K562 (cell line): ENCODE results near the gene MED20. TPM values are rescaled to one million over a fixed set of nuclear protein-coding genes. Genes with fewer than 3 reads are reported as not detected.

Experiments used
- E2F4 ChIP-seq: sonication (generic); formaldehyde crosslinking; IDR thresholded peaks from 2 replicates; pipeline ENCODE4 v1.8.0; 2022; ENCODE audit warnings: mild to moderate bottlenecking, low read depth, missing genetic modification reagents
- ETV6 ChIP-seq, 3 experiments: fragments of 150-350 bp in 1 of 3; sonication (generic) in 1 of 3; formaldehyde crosslinking in 1 of 3; IDR thresholded peaks; 2 replicates each; pipeline versions ENCODE4 v1.6.1 to v1.8.0; 2014 to 2022; ENCODE audit warnings: borderline replicate concordance in 2 of 3, low read depth in 2 of 3, antibody characterized with exemption in 1 of 3, low read length in 1 of 3, mild to moderate bottlenecking in 1 of 3, missing genetic modification reagents in 1 of 3
- FIP1L1 ChIP-seq: fragments of 200-400 bp; formaldehyde crosslinking; IDR thresholded peaks from 2 replicates; pipeline ENCODE4 v1.6.1; 2018; ENCODE audit warnings: mild to moderate bottlenecking, low read depth, low read length; ENCODE audit not compliant: poor library complexity, severe bottlenecking
- GABPA ChIP-seq: fragments of 200-800 bp; sonication (Bioruptor generic); conservative IDR thresholded peaks from 2 replicates; pipeline ENCODE4 v1.6.1; 2016; ENCODE audit warnings: low read depth, missing genetic modification characterization, missing compliant biosample characterization
- GATAD2B ChIP-seq: fragments of 450-650 bp; IDR thresholded peaks from 2 replicates; pipeline ENCODE4 v1.6.1; 2017; ENCODE audit warnings: mild to moderate bottlenecking, borderline replicate concordance
- L3MBTL2 ChIP-seq: fragments of 450-650 bp; IDR thresholded peaks from 2 replicates; pipeline ENCODE4 v1.6.1; 2016; ENCODE audit warnings: mild to moderate bottlenecking, moderate library complexity
- MNT ChIP-seq, 2 experiments: fragments of 450-650 bp; conservative IDR thresholded peaks; 2 replicates each; pipeline ENCODE4 v1.6.1; 2017; ENCODE audit warnings: mild to moderate bottlenecking in 2 of 2, moderate library complexity in 2 of 2
- NFXL1 ChIP-seq: fragments of 450-650 bp; formaldehyde crosslinking; IDR thresholded peaks from 2 replicates; pipeline ENCODE4 v1.4.0; 2021; ENCODE audit warnings: mild to moderate bottlenecking
- NFYB ChIP-seq: IDR thresholded peaks from 2 replicates; pipeline ENCODE4 v1.6.1; 2011; ENCODE audit warnings: mild to moderate bottlenecking, moderate library complexity; ENCODE audit not compliant: insufficient read length; ENCODE audit errors: extremely low read depth
- ZBTB40 ChIP-seq, 2 experiments: fragments of 450-650 bp in 1 of 2; sonication (generic) in 1 of 2; formaldehyde crosslinking in 1 of 2; IDR thresholded peaks; 2 replicates each; pipeline versions ENCODE4 v1.7.1 to v1.9.0; 2016 to 2022; ENCODE audit warnings: inconsistent platforms in 1 of 2, mild to moderate bottlenecking in 1 of 2, missing genetic modification reagents in 1 of 2
- ZNF143 ChIP-seq: sonication (generic); formaldehyde crosslinking; IDR thresholded peaks from 2 replicates; pipeline ENCODE4 v1.9.0; 2022; ENCODE audit warnings: mild to moderate bottlenecking, missing genetic modification reagents
- polyA plus RNA-seq, 8 experiments: library from polyadenylated mRNA; depleted of rRNA in 4 of 8; stranded (reverse) in 5 of 8; unstranded in 3 of 8; fragments of >200 nt; fragmentation: Nextera tagmentation in 2 of 8; fragmentation: Illumina TruSeq in 1 of 8; extraction: Ambion mirVana in 2 of 8; extraction: Trizol in 1 of 8; gene quantifications; 2 replicates each; pipeline versions ENCODE4 v1.2.1 to v1.2.3, GENCODE V29; 2011 to 2014; ENCODE audit warnings: inconsistent platforms in 1 of 8, missing spikeins in 1 of 8
- total RNA-seq, 7 experiments: library from RNA; depleted of rRNA in 6 of 7; stranded (reverse); fragments of >200 nt in 6 of 7; fragmentation: Illumina TruSeq in 2 of 7; extraction: Trizol in 2 of 7; gene quantifications; 2 replicates each; pipeline versions ENCODE4 v1.2.1 to v1.2.3, GENCODE V29; 2011 to 2021; ENCODE audit warnings: low replicate concordance in 1 of 7

The MED20 gene
- total and polyA plus RNA-seq, 9 of the 15 experiments (the other 6 are each of a cell fraction or from before 2014, with no cell fraction given) = 27.3 to 80.9 (median 46.0) TPM

- TF ChIP-seq ZBTB40 (IDR thresholded peaks at IDR 0.05) (peak; percentile 22; the same call in 1 of the 2 replicates), ZBTB40 (CRISPR knock-in tag; IDR thresholded peaks at IDR 0.05) (no peak), FIP1L1 (no peak), NFXL1 (CRISPR knock-in tag) (no peak; the same call in 1 of the 2 replicates), L3MBTL2 (peak; percentile 23; the same call in 1 of the 2 replicates), GATAD2B (peak; percentile 80; the same call in 1 of the 2 replicates), ZNF143 (CRISPR knock-in tag) (peak; percentile 59; the same call in 1 of the 2 replicates), MNT (conservative IDR thresholded peaks at IDR 0.05) (peak; percentile 17 to 67; a peak in 3 of 4 replicates), GABPA (tag) (peak; percentile 21; the same call in 1 of the 2 replicates), NFYB (no peak), E2F4 (CRISPR knock-in tag) (0 out of 2 replicates have a peak, but pooled peaks have one; percentile 74), ETV6 (IDR thresholded peaks at IDR 0.05; ENCODE audit: borderline replicate concordance in 1 of 2, low read depth in 2 of 2, low read length in 1 of 2) (peak; percentile 58 to 91; a peak in 3 of 4 replicates), ETV6 (CRISPR knock-in tag; IDR thresholded peaks at IDR 0.05; ENCODE audit: borderline replicate concordance) (0 out of 2 replicates have a peak, but pooled peaks have one; percentile 17)
Observed at GRCh38 chr6:41936073-41936837, 15.3 kb upstream of the MED20 start (continued).
